AML-193 (cell line): ENCODE results near the gene DHX16.
"Not testable (repeated sequence)": the region's sequence is repeated elsewhere in the genome, so short reads cannot be mapped to it uniquely, and the experiment has no call there.

Experiments
- DNase-seq, 2 experiments: peaks; one replicate each; lab custom pipeline; 2025; lab: John Stamatoyannopoulos, UW

DHX16 gene

DNA sequence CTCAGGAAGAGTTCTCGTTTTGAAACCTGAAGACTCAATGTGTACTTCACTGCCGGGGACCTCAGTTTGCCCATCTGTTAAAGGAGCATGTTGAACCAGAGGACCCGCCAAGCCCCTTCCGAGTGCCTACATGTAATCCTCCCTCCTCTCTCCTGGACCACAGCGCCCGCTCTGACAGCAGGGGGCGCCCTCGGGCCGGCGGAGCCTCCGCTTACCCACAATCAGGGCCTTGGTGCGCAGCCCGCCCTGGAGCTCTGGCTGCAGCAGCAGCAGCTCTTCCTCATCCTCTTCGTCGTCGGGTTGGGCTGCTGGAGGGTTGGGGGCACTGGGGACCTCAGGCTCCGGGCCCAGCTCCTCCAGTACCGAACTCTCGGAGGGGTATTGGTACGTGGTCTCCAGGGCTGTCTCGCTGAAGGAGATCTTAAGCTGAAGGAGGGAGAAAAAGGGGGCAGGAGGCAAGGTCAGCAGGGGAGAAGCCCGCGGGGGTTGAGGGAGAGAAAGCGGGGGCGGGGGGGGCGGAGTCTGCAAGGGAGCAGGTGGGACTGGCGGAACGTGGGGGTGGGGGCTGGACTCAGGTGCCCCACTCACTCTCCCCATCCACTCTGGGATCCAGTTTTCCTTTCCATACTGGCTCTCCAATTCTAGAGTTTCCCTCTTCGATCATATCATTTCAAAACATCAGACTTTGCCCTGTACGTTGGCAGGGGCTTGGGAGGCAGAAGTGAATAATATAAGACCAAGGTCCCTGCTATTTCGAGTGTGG is 6.3 kb upstream of the DHX16 start:
- peak; percentile 87 for DNase-seq

GRCh38 chr6:30676660-30677285 is 4.0 kb upstream of the DHX16 start:
- DNase-seq, result no peak

DNA sequence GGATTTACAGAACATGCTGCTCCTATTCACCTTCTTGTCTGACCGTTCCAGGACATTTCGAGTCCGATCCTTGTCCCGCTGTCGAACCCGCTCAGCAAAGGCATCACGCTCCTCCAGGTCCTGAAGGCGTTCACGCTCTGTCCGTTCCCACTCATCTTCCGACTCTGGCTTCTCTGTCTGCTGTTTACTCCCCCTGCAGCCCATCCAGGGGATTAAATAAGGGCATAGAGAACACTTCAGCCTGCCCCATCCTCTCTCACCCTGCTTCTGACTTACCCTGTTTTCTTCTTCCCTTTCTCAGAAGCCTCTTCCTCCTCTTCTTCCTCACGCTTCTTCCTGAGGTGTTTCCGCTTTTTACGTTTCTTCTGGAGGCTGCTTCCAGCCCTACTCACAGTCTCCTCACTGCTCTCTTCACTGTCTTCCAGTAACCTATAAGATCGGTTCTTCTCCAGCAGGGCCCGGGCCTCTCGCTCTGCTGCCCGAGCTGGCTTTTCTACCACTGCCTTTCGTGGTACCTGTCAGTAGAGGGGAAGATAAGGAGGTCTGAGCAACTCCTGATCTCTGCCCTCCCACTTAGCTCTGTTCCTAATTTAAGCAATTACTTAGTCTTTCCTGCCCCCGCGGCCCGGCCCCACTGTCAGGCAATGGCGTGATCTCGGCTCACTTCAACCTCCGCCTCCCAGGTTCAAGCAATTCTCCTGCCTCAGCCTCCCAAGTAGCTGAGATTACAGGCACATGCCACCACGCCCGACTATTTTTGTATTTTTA is 1.9 kb downstream of the DHX16 start:
- DNase-seq, result no peak

DNA sequence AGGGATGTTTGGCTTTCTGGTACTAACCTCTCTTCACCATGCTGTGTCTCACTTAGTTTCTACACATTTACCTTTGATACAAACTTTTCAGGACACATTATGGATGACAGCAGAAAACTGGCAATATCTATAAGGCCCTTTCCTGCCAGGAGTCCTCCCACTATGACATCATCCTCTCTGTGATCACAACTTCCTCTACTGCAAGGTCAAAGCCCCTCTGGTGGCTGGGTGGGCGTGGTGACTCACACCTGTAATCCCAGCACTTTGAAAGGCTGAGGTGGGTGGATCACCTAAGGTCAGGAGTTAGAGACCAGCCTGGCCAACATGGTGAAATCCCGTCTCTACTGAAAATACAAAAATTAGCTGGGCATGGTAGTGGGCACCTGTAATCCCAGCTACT is 6.5 kb downstream of the DHX16 start:
- DNase-seq, result not testable (repeated sequence)

GRCh38 chr6:30664994-30665767 is 7.6 kb downstream of the DHX16 start:
- no peak for DNase-seq

GRCh38 chr6:30657922-30658321 is 14.9 kb downstream of the DHX16 start:
- not testable (repeated sequence) for DNase-seq

DNA sequence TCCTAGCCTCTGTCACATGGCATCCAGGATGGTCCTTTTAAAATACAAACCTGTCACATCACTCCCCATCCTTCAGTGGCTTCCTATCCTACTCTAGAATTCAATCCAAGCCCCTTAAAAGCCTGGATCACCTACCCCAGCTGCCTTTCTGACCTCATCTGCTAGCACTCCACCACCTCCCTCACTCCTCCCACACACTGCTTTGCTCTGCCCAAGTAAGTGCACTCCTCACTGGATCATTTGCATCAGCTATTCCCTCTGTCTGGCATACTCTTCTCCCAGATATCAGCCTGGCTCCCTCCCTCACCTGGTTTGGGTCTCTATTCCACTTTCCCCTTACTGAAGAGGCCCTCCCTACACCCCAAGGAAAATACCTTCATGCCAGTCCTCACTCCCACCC is 15.4 kb downstream of the DHX16 start:
- no peak for DNase-seq

GRCh38 chr6:30656513-30656912 is 16.3 kb downstream of the DHX16 start:
- no peak for DNase-seq

- DNase-seq, result no peak
These were observed 17.1 kb downstream of the DHX16 start for GRCh38 chr6:30655743-30656094.

GRCh38 chr6:30654798-30655742 is 17.7 kb downstream of the DHX16 start:
- no peak for DNase-seq

DNA sequence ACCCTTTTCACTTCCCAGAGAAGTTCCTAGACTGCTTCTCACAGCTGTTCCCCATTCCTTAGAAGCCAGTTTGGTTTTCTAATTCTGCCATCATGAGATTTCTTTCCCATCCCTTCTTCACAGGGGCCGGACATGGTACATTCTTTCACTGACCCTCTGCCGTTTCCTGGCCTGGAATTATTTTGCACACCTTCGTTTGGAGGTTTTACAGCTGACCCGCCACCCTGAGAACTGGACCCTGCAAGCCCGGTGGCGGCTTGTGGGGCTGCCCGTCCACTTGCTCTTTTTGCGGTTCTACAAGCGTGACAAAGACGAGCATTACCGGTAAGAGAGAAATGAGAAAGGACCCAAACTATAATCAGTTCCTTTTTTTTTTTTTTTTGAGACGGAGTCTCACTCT is 21.7 kb downstream of the DHX16 start:
- DNase-seq, result no peak

GRCh38 chr6:30647242-30648116 is 25.3 kb downstream of the DHX16 start:
- DNase-seq, result peak; percentile 77 to 78

DNA sequence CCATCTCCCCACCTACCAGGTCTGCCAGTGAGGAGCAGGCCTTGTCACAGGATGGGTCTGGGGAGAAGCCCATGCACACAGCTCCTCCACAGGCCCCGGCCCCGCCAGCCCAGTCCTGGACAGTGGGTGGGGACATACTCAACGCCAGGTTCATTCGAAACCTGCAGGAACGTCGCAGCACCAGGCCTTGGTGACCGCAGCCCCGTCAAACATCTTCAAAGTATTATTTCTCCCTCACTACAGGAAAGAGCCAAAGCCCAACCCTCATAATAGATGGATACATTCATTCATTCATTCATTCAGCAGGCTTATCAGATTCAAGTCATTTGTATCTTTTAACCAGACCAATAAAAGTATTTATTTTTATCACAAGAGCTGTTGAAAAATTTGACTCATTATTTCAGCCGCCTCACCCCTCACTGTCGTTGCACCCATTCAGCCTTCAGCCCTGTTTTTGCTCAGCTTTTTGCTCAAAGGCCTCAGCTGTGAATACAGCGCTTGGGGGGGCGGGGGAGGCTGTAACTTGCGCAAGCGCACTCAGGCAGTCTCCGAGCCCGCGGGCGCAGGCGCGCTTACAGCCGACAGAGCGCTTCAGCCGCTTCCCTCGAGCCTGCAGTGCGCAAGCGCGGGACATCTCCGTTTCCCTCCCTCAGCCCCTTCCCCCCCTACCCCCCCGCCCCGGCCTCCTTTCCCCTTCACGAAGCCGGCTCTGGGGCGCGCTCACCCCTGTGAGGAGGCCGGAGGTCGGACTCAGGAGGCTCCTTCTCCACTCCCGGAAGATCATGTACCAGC is 26.2 kb downstream of the DHX16 start, which contains the start of gene C6orf136:
TSS of gene C6orf136 (plus strand) at position 684 of the 792 bp plus-strand sequence. CDS start at position 783, 99 bp downstream.
- peak; percentile 93 to 97 for DNase-seq

DNA sequence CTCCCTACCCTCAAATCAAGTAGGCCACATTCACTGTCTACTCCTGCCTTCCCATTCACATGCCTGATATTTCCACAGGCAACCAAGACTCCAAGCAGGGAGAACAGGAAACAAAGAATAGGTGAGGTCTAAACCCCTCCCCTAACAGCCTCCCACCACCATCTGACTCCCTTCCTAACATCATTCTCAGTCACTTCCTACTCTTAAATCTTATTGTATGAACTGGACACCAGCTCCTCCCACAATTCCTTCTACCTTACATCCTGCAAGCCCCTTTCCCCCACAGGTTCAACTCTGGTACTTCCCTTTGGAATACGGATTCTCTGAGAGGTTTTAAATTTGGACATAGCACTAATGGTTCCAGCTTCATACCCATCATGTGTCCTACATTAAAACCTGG is 26.8 kb downstream of the DHX16 start:
- no peak for DNase-seq

GRCh38 chr6:30644769-30645168 is 28.0 kb downstream of the DHX16 start:
- DNase-seq, result no peak

DNA sequence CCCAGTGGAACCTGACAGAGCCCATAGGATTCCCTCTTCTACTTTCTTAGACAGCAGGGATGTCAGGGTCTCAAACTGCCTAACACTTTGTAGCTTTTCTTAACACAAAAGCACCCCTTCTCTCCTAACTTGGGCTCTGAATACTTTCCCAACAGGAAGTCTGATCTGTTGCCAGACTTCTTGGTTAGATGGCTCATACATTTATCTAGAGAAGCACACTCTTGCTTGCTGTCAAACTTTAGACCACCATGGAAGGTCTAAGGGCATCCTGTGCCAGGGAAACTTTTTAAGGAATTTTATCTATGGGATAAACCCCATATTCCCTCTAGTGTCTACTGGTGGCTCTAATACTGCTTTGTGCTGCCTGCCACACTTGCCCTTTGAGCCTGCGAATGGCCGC is 29.1 kb downstream of the DHX16 start:
- DNase-seq, result peak in 1 of 2 experiments; percentile 7

- DNase-seq, result no peak
These were observed 31.8 kb downstream of the DHX16 start for GRCh38 chr6:30641048-30641447.

- peak; percentile 12 to 56 for DNase-seq
These were observed 32.3 kb downstream of the DHX16 start for GRCh38 chr6:30640481-30640880.

- DNase-seq, result no peak
These were observed 37.0 kb downstream of the DHX16 start for GRCh38 chr6:30635834-30636233.
